ENCODE results near the gene CCDC102B. TPM values are rescaled to one million over a fixed set of nuclear protein-coding genes. Genes with fewer than 3 reads are reported as not detected.
"Not testable (repeated sequence)": the region's sequence is repeated elsewhere in the genome, so short reads cannot be mapped to it uniquely, and the experiment has no call there.

The CCDC102B gene
- polyA plus RNA-seq = 4.4 TPM

GRCh38 chr18:68797871-68798270 is at the start of gene CCDC102B:
Gene CCDC102B (plus strand): TSS chr18:68798080. CDS start chr18:68836764, 38,684 bp downstream.
- H3K27me3 Mint-ChIP-seq = no peaks in the 10 kb centered on the region
- no peaks in the 10 kb centered on the region for H3K4me1 Mint-ChIP-seq
- H3K27ac Mint-ChIP-seq = no peak within 1 kb of the TSS

GRCh38 chr18:68757126-68757525 is 40.8 kb upstream of the CCDC102B start:
- H3K27ac Mint-ChIP-seq = no peak overlapping the region
- peaks cover 4 to 10% (median 6%) of the 10 kb centered on the region in 3 donors for H3K9me3 Mint-ChIP-seq
- H3K36me3 Mint-ChIP-seq = peaks cover 4% of the 10 kb centered on the region
- H3K4me3 Mint-ChIP-seq = no peak overlapping the region
- no peaks in the 10 kb centered on the region for H3K27me3 Mint-ChIP-seq
- peaks cover 0 to 1% (median 0%) of the 10 kb centered on the region in 3 donors for H3K4me1 Mint-ChIP-seq

More at GRCh38 chr18:68797871-68798270, at the start of gene CCDC102B:
- Mint-ChIP-seq H3K4me3 (no peak within 1 kb of the TSS), H3K9me3 (no peaks in the 10 kb centered on the region), H3K36me3 (no peaks in the 10 kb centered on the region)

- Mint-ChIP-seq H3K36me3 (peaks cover 4% of the 10 kb centered on the region), H3K27me3 (peaks cover 1% of the 10 kb centered on the region), H3K4me1 (peaks cover 0 to 1% (median 0%) of the 10 kb centered on the region in 3 donors), H3K27ac (no peak overlapping the region), H3K4me3 (no peak overlapping the region), H3K9me3 (peaks cover 3 to 10% (median 6%) of the 10 kb centered on the region in 3 donors)
Measured at GRCh38 chr18:68759308-68759707, 38.6 kb upstream of the CCDC102B start.

GRCh38 chr18:68763083-68763482 is 34.8 kb upstream of the CCDC102B start:
- Mint-ChIP-seq H3K4me3 (no peak overlapping the region), H3K27ac (no peak overlapping the region), H3K4me1 (peaks cover 0 to 1% (median 0%) of the 10 kb centered on the region in 3 donors), H3K9me3 (peaks cover 2 to 10% (median 4%) of the 10 kb centered on the region in 3 donors), H3K36me3 (peaks cover 4% of the 10 kb centered on the region), H3K27me3 (peaks cover 1% of the 10 kb centered on the region)

GRCh38 chr18:68764016-68764415 is 33.9 kb upstream of the CCDC102B start:
- Mint-ChIP-seq H3K9me3 (peaks cover under 1 to 4% (median 2%) of the 10 kb centered on the region in 3 donors), H3K27me3 (peaks cover 1% of the 10 kb centered on the region), H3K27ac (no peak overlapping the region), H3K36me3 (peaks cover 4% of the 10 kb centered on the region), H3K4me3 (no peak overlapping the region), H3K4me1 (peaks cover 0 to 1% (median 0%) of the 10 kb centered on the region in 3 donors)

GRCh38 chr18:68766433-68766832 is 31.4 kb upstream of the CCDC102B start:
- Mint-ChIP-seq H3K9me3 (no peaks in the 10 kb centered on the region), H3K36me3 (peaks cover 2% of the 10 kb centered on the region), H3K27ac (no peak overlapping the region), H3K4me3 (no peak overlapping the region), H3K4me1 (no peaks in the 10 kb centered on the region), H3K27me3 (peaks cover 1% of the 10 kb centered on the region)

GRCh38 chr18:68769461-68769860 is 28.4 kb upstream of the CCDC102B start:
- Mint-ChIP-seq H3K4me3 (no peak overlapping the region), H3K36me3 (no peaks in the 10 kb centered on the region), H3K27ac (no peak overlapping the region), H3K4me1 (no peaks in the 10 kb centered on the region), H3K27me3 (no peaks in the 10 kb centered on the region), H3K9me3 (no peaks in the 10 kb centered on the region)

GRCh38 chr18:68772268-68772667 is 25.6 kb upstream of the CCDC102B start:
- H3K36me3 Mint-ChIP-seq = no peaks in the 10 kb centered on the region
- no peak overlapping the region for H3K4me3 Mint-ChIP-seq
- H3K4me1 Mint-ChIP-seq = no peaks in the 10 kb centered on the region
- H3K27me3 Mint-ChIP-seq = no peaks in the 10 kb centered on the region
- peaks cover 0 to 2% (median 0%) of the 10 kb centered on the region in 3 donors for H3K9me3 Mint-ChIP-seq
- H3K27ac Mint-ChIP-seq = no peak overlapping the region

- H3K36me3 Mint-ChIP-seq = no peaks in the 10 kb centered on the region
Measured at GRCh38 chr18:68778280-68778886, 19.5 kb upstream of the CCDC102B start.

GRCh38 chr18:68779169-68779568 is 18.7 kb upstream of the CCDC102B start:
- H3K36me3 Mint-ChIP-seq = no peaks in the 10 kb centered on the region
- peaks cover 0 to 1% (median 0%) of the 10 kb centered on the region in 3 donors for H3K4me1 Mint-ChIP-seq
- no peak overlapping the region for H3K4me3 Mint-ChIP-seq
- no peak overlapping the region for H3K27ac Mint-ChIP-seq
- no peaks in the 10 kb centered on the region for H3K27me3 Mint-ChIP-seq
- H3K9me3 Mint-ChIP-seq = peaks cover 0 to 2% (median 0%) of the 10 kb centered on the region in 3 donors

More at GRCh38 chr18:68778280-68778886, 19.5 kb upstream of the CCDC102B start:
- Mint-ChIP-seq H3K27ac (no peak overlapping the region), H3K4me3 (no peak overlapping the region), H3K9me3 (peaks cover 0 to 2% (median 0%) of the 10 kb centered on the region in 3 donors), H3K4me1 (peaks cover 0 to 1% (median 0%) of the 10 kb centered on the region in 3 donors), H3K27me3 (no peaks in the 10 kb centered on the region)

GRCh38 chr18:68780802-68781635 is 16.9 kb upstream of the CCDC102B start:
- peaks cover 0 to 2% (median 0%) of the 10 kb centered on the region in 3 donors for H3K9me3 Mint-ChIP-seq
- no peak overlapping the region for H3K4me3 Mint-ChIP-seq
- H3K27ac Mint-ChIP-seq = no peak overlapping the region
- peaks cover 0 to 1% (median 0%) of the 10 kb centered on the region in 3 donors for H3K4me1 Mint-ChIP-seq
- H3K36me3 Mint-ChIP-seq = no peaks in the 10 kb centered on the region
- H3K27me3 Mint-ChIP-seq = no peaks in the 10 kb centered on the region

GRCh38 chr18:68783506-68783905 is 14.4 kb upstream of the CCDC102B start:
- H3K36me3 Mint-ChIP-seq = no peaks in the 10 kb centered on the region
- peaks cover 0 to under 1% (median 0%) of the 10 kb centered on the region in 3 donors for H3K4me1 Mint-ChIP-seq
- no peaks in the 10 kb centered on the region for H3K9me3 Mint-ChIP-seq
- no peak overlapping the region for H3K27ac Mint-ChIP-seq
- H3K4me3 Mint-ChIP-seq = no peak overlapping the region
- H3K27me3 Mint-ChIP-seq = no peaks in the 10 kb centered on the region

- H3K4me3 Mint-ChIP-seq = no peak overlapping the region
- H3K9me3 Mint-ChIP-seq = no peaks in the 10 kb centered on the region
- H3K27ac Mint-ChIP-seq = no peak overlapping the region
- H3K4me1 Mint-ChIP-seq = no peaks in the 10 kb centered on the region
- no peaks in the 10 kb centered on the region for H3K27me3 Mint-ChIP-seq
- H3K36me3 Mint-ChIP-seq = no peaks in the 10 kb centered on the region
Measured at GRCh38 chr18:68784071-68784470, 13.8 kb upstream of the CCDC102B start.

GRCh38 chr18:68790290-68790689 is 7.6 kb upstream of the CCDC102B start:
- H3K4me3 Mint-ChIP-seq, H3K9me3 Mint-ChIP-seq, H3K27me3 Mint-ChIP-seq, H3K4me1 Mint-ChIP-seq, H3K36me3 Mint-ChIP-seq, H3K27ac Mint-ChIP-seq: not testable (repeated sequence)

- H3K9me3 Mint-ChIP-seq = no peaks in the 10 kb centered on the region
- no peaks in the 10 kb centered on the region for H3K27me3 Mint-ChIP-seq
- no peaks in the 10 kb centered on the region for H3K36me3 Mint-ChIP-seq
- no peak overlapping the region for H3K27ac Mint-ChIP-seq
- no peak overlapping the region for H3K4me3 Mint-ChIP-seq
- H3K4me1 Mint-ChIP-seq = no peaks in the 10 kb centered on the region
Measured at GRCh38 chr18:68791801-68792200, 6.1 kb upstream of the CCDC102B start.

All from IgD-negative memory B cell (primary cell).